HepG2 (cell line): ENCODE measurements around the gene HSPA1A. TPM values are rescaled to one million over a fixed set of nuclear protein-coding genes. Genes with fewer than 3 reads are reported as not detected.

Source experiments
- ELF4 ChIP-seq: sonication (generic); formaldehyde crosslinking; IDR thresholded peaks from 2 replicates; pipeline ENCODE4 v1.5.0; 2020; ENCODE audit warnings: missing genetic modification reagents, mild to moderate bottlenecking, moderate library complexity, borderline replicate concordance
- ZBTB33 ChIP-seq: sonication (generic); formaldehyde crosslinking; IDR thresholded peaks from 2 replicates; pipeline ENCODE4 v1.4.0; 2020; ENCODE audit warnings: missing genetic modification reagents
- ZBTB38 ChIP-seq: sonication (generic); formaldehyde crosslinking; IDR thresholded peaks from 2 replicates; pipeline ENCODE4 v1.5.1; 2020; ENCODE audit warnings: mild to moderate bottlenecking, missing genetic modification reagents
- ZBTB40 ChIP-seq, 2 experiments: fragments of 450-650 bp in 1 of 2; sonication (generic) in 1 of 2; formaldehyde crosslinking in 1 of 2; IDR thresholded peaks; 2 replicates each; pipeline versions ENCODE4 v1.6.1 to v1.8.0; 2016 to 2022; ENCODE audit warnings: antibody characterized with exemption in 1 of 2, mild to moderate bottlenecking in 1 of 2, missing genetic modification reagents in 1 of 2
- ZC3H13 ChIP-seq: sonication (generic); formaldehyde crosslinking; IDR thresholded peaks from 2 replicates; pipeline ENCODE4 v1.8.1; 2023; ENCODE audit warnings: mild to moderate bottlenecking, missing genetic modification reagents, moderate library complexity
- ZMYM2 ChIP-seq: sonication (generic); formaldehyde crosslinking; IDR thresholded peaks from 2 replicates; pipeline ENCODE4 v1.8.0; 2022; ENCODE audit warnings: mild to moderate bottlenecking, missing genetic modification reagents
- ZNF280B ChIP-seq: sonication (generic); formaldehyde crosslinking; IDR thresholded peaks from 2 replicates; pipeline ENCODE4 v1.5.0; 2020; ENCODE audit warnings: missing genetic modification reagents, mild to moderate bottlenecking, borderline replicate concordance
- ZNF383 ChIP-seq: sonication (generic); formaldehyde crosslinking; IDR thresholded peaks from 2 replicates; pipeline ENCODE4 v1.4.0; 2020; ENCODE audit warnings: missing genetic modification reagents, mild to moderate bottlenecking, borderline replicate concordance
- ZNF678 ChIP-seq: sonication (generic); formaldehyde crosslinking; IDR thresholded peaks from 2 replicates; pipeline ENCODE4 v1.4.0; 2020; ENCODE audit warnings: mild to moderate bottlenecking, missing genetic modification reagents
- ZNF770 ChIP-seq: sonication (generic); formaldehyde crosslinking; IDR thresholded peaks from 2 replicates; pipeline ENCODE4 v1.5.0; 2020; ENCODE audit warnings: mild to moderate bottlenecking, missing genetic modification reagents
- polyA plus RNA-seq, 8 experiments: library from polyadenylated mRNA; depleted of rRNA in 3 of 8; stranded (reverse) in 7 of 8; unstranded in 1 of 8; fragments of >200 nt; fragmentation: Illumina TruSeq in 4 of 8; extraction: Trizol in 4 of 8; gene quantifications; 2 replicates each; pipeline versions ENCODE4 v1.2.1 to v1.2.3, GENCODE V29; 2011 to 2016; ENCODE audit warnings: low read depth in 4 of 8, missing spikeins in 1 of 8, mixed read lengths in 1 of 8; ENCODE audit not compliant: insufficient read depth in 1 of 8
- total RNA-seq, 5 experiments: library from RNA; depleted of rRNA; stranded (reverse); fragments of >200 nt; fragmentation: Illumina TruSeq; extraction: Trizol; gene quantifications; 2 replicates each; pipeline ENCODE4 v1.2.3, GENCODE V29; 2016; ENCODE audit warnings: low read depth in 1 of 5

Gene HSPA1A
- total and polyA plus RNA-seq, 2 of the 13 experiments (the other 11 are each of a cell fraction or from before 2014, with no cell fraction given) = 44.5 to 85.0 TPM

GRCh38 chr6:31861919-31862343 is 46.6 kb downstream of the HSPA1A start (continued):
- 0 out of 2 replicates have a peak, but pooled peaks have one; percentile 12 for TF ChIP-seq ZNF678 (CRISPR knock-in tag)
- 0 out of 2 replicates have a peak, but pooled peaks have one; percentile 5 for TF ChIP-seq ZNF383 (CRISPR knock-in tag)
- no peak for TF ChIP-seq ZNF280B (CRISPR knock-in tag)
- 0 out of 2 replicates have a peak, but pooled peaks have one; percentile 1 for TF ChIP-seq ELF4 (CRISPR knock-in tag)
- TF ChIP-seq ZMYM2 (CRISPR knock-in tag) = 0 out of 2 replicates have a peak, but pooled peaks have one; percentile 33
- 0 out of 2 replicates have a peak, but pooled peaks have one; percentile 7 for TF ChIP-seq ZC3H13 (CRISPR knock-in tag)
- no peak for TF ChIP-seq ZBTB40 (IDR thresholded peaks at IDR 0.05)
- peak; percentile 4; the same call in 1 of the 2 replicates for TF ChIP-seq ZBTB40 (CRISPR knock-in tag; IDR thresholded peaks at IDR 0.05)
- no peak for TF ChIP-seq ZNF770
- peak; percentile 65 for TF ChIP-seq ZBTB38
- peak; percentile 22; the same call in 1 of the 2 replicates for TF ChIP-seq ZBTB33
